Choroid plexus epithelial cell (primary cell): ENCODE results near the gene KIAA1328.

Experiments used
- DNase-seq: peaks from one replicate; pipeline ENCODE4 v3.0.0-alpha.2; 2010; ENCODE audit warnings: low read depth
- H3K4me3 ChIP-seq: 2 replicates; pipeline ENCODE4 v1.5.1; 2011; ENCODE audit warnings: low read depth, mild to moderate bottlenecking, control low read depth, low read length, moderate library complexity
- CTCF ChIP-seq: conservative IDR thresholded peaks from 2 replicates; pipeline ENCODE4 v1.5.1; 2011; ENCODE audit warnings: low read depth, mild to moderate bottlenecking, control low read depth, inconsistent platforms, low read length, moderate library complexity

Gene KIAA1328

GRCh38 chr18:37246779-37247340, 417.9 kb downstream of the KIAA1328 start:
- H3K4me3 ChIP-seq: no peak overlapping the region
- no peak for TF ChIP-seq CTCF
- no peak for DNase-seq

- H3K4me3 ChIP-seq: no peak overlapping the region
- DNase-seq: no peak
- TF ChIP-seq CTCF: no peak
Measured at GRCh38 chr18:37247497-37248161, 418.7 kb downstream of the KIAA1328 start.

- no peak for DNase-seq
- no peak overlapping the region for H3K4me3 ChIP-seq
- TF ChIP-seq CTCF: no peak
Measured at GRCh38 chr18:37248281-37248680, 419.4 kb downstream of the KIAA1328 start.

- no peak for TF ChIP-seq CTCF
- DNase-seq: no peak
- no peak overlapping the region for H3K4me3 ChIP-seq
Measured at GRCh38 chr18:37249171-37249886, 420.4 kb downstream of the KIAA1328 start.

- no peak for TF ChIP-seq CTCF
- no peak for DNase-seq
- H3K4me3 ChIP-seq: no peak overlapping the region
Measured at GRCh38 chr18:37249895-37250618, 421.1 kb downstream of the KIAA1328 start.

GRCh38 chr18:37251679-37252078, 422.8 kb downstream of the KIAA1328 start:
- TF ChIP-seq CTCF: no peak
- H3K4me3 ChIP-seq: no peak overlapping the region
- no peak for DNase-seq
